H1 (cell line): ENCODE measurements around the gene ARHGEF18. TPM values are rescaled to one million over a fixed set of nuclear protein-coding genes. Genes with fewer than 3 reads are reported as not detected.

ENCODE experiments used
- CTCF ChIA-PET: fragments of 300-600 bp; sonication (Branson Sonifier 250); formaldehyde crosslinking; loops from one replicate; lab custom pipeline; 2021; ENCODE audit not compliant: partially characterized antibody; lab: Charles Lee
- POLR2A ChIA-PET: fragments of 300-600 bp; sonication (Branson Sonifier 250); formaldehyde crosslinking; loops from one replicate; lab custom pipeline; 2021; ENCODE audit warnings: inconsistent platforms; ENCODE audit not compliant: partially characterized antibody; lab: Charles Lee
- DNase-seq, 2 experiments: peaks; one replicate each; pipeline versions ENCODE4 v3.0.0 to v3.0.0-alpha.2; 2010 to 2022; ENCODE audit warnings: low spot score in 2 of 2, low read depth in 1 of 2, mixed read lengths in 1 of 2
- FAIRE-seq: peaks from 2 replicates; lab custom pipeline; 2011; peaks lifted over from hg19 to GRCh38; lab: Jason Lieb, UNC
- H2AFZ ChIP-seq: 2 replicates; pipeline ENCODE4 v1.8.1; 2012; ENCODE audit warnings: low read length, inconsistent platforms
- H2AK5ac ChIP-seq: 2 replicates; pipeline ENCODE4 v1.6.1; 2013; ENCODE audit warnings: low read depth, low read length
- H2BK120ac ChIP-seq: replicated peaks from 2 replicates; pipeline ENCODE3; 2013; ENCODE audit warnings: low read depth, low read length, inconsistent platforms
- H2BK12ac ChIP-seq: 2 replicates; pipeline ENCODE4 v1.6.1; 2013; ENCODE audit warnings: low read depth, low read length
- H2BK15ac ChIP-seq: 2 replicates; pipeline ENCODE4 v1.6.1; 2013; ENCODE audit warnings: low read length
- H2BK20ac ChIP-seq: 2 replicates; pipeline ENCODE4 v1.6.1; 2013; ENCODE audit warnings: low read length
- H2BK5ac ChIP-seq: 2 replicates; pipeline ENCODE4 v1.6.1; 2013; ENCODE audit warnings: low read depth, low read length
- H3K14ac ChIP-seq: 2 replicates; pipeline ENCODE4 v1.6.1; 2013; ENCODE audit warnings: inconsistent platforms; ENCODE audit not compliant: insufficient read length
- H3K18ac ChIP-seq: 2 replicates; pipeline ENCODE4 v1.6.1; 2013; ENCODE audit warnings: low read length; ENCODE audit errors: extremely low read depth
- H3K23ac ChIP-seq: 2 replicates; pipeline ENCODE4 v1.6.1; 2013; ENCODE audit warnings: inconsistent platforms; ENCODE audit not compliant: insufficient read length
- H3K23me2 ChIP-seq: 2 replicates; pipeline ENCODE4 v1.6.1; 2013; ENCODE audit warnings: low read depth, low read length
- H3K27ac ChIP-seq: 2 replicates; pipeline ENCODE4 v1.6.1; 2011; ENCODE audit warnings: low read depth, low read length, inconsistent platforms
- H3K27me3 ChIP-seq, 4 experiments: replicated peaks in 1 of 4; 1 replicate in 1 of 4; 2 replicates in 3 of 4; pipeline versions ENCODE4 v1.6.1 to v1.8.1; 2011 to 2013; ENCODE audit warnings: low read length in 3 of 4, mild to moderate bottlenecking in 3 of 4, inconsistent platforms in 2 of 4, mixed read lengths in 2 of 4, moderate library complexity in 1 of 4; ENCODE audit not compliant: control insufficient read depth in 3 of 4, insufficient read depth in 3 of 4; ENCODE audit errors: extremely low read depth in 1 of 4
- H3K36me3 ChIP-seq, 4 experiments: 2 replicates each; pipeline versions ENCODE4 v1.6.1 to v1.8.1; 2011 to 2013; ENCODE audit warnings: mild to moderate bottlenecking in 4 of 4, low read length in 3 of 4, moderate library complexity in 2 of 4, control low read depth in 1 of 4, inconsistent platforms in 1 of 4; ENCODE audit not compliant: insufficient read depth in 4 of 4, control insufficient read depth in 2 of 4
- H3K4ac ChIP-seq: replicated peaks from 2 replicates; pipeline ENCODE3; 2013; ENCODE audit warnings: low read length, low read depth, mixed read lengths, inconsistent platforms; ENCODE audit not compliant: insufficient read length
- H3K4me1 ChIP-seq, 4 experiments: replicated peaks in 1 of 4; 1 replicate in 1 of 4; 2 replicates in 3 of 4; pipeline versions ENCODE4 v1.6.1 to v1.8.1; 2011 to 2013; ENCODE audit warnings: low read length in 3 of 4, inconsistent platforms in 2 of 4, mixed read lengths in 1 of 4; ENCODE audit not compliant: insufficient read depth in 4 of 4, control insufficient read depth in 3 of 4
- H3K4me2 ChIP-seq, 2 experiments: 2 replicates each; pipeline versions ENCODE4 v1.6.1 to v1.8.1; 2011 to 2013; ENCODE audit warnings: low read depth in 2 of 2, low read length in 2 of 2, control low read depth in 1 of 2, inconsistent platforms in 1 of 2, mild to moderate bottlenecking in 1 of 2; ENCODE audit not compliant: insufficient read depth in 1 of 2
- H3K4me3 ChIP-seq, 4 experiments: fragments of 200-600, 300-600 bp in 1 of 4; sonication (generic), shearing (Covaris generic), sonication (Bioruptor Twin) in 1 of 4; 2 replicates each; pipeline versions ENCODE4 v1.5.1 to v1.8.1; 2011 to 2016; ENCODE audit warnings: low read length in 4 of 4, low read depth in 3 of 4, control low read depth in 2 of 4, inconsistent platforms in 2 of 4, mild to moderate bottlenecking in 2 of 4, mixed read lengths in 1 of 4, moderate library complexity in 1 of 4; ENCODE audit not compliant: insufficient read depth in 2 of 4; ENCODE audit errors: extremely low read depth in 1 of 4
- H3K56ac ChIP-seq: replicated peaks from 2 replicates; pipeline ENCODE3; 2013; ENCODE audit warnings: low read depth, mild to moderate bottlenecking, mixed read lengths, low read length, inconsistent platforms; ENCODE audit not compliant: insufficient read length
- H3K79me1 ChIP-seq: 2 replicates; pipeline ENCODE4 v1.6.1; 2013; ENCODE audit warnings: low read depth, low read length, control low read depth
- H3K79me2 ChIP-seq, 2 experiments: 2 replicates each; pipeline versions ENCODE4 v1.6.1 to v1.8.1; 2012 to 2013; ENCODE audit warnings: low read length in 2 of 2, mild to moderate bottlenecking in 2 of 2, inconsistent platforms in 1 of 2; ENCODE audit not compliant: insufficient read depth in 2 of 2, control insufficient read depth in 1 of 2
- H3K9ac ChIP-seq, 4 experiments: replicated peaks in 1 of 4; 1 replicate in 1 of 4; 2 replicates in 3 of 4; pipeline versions ENCODE4 v1.6.1 to v1.8.1; 2011 to 2013; ENCODE audit warnings: low read depth in 3 of 4, low read length in 3 of 4, control low read depth in 2 of 4, mild to moderate bottlenecking in 2 of 4, moderate library complexity in 2 of 4, inconsistent platforms in 1 of 4; ENCODE audit errors: extremely low read depth in 1 of 4
- H3K9me3 ChIP-seq, 2 experiments: 2 replicates each; pipeline versions ENCODE4 v1.6.1 to v1.8.1; 2012 to 2013; ENCODE audit warnings: mild to moderate bottlenecking in 2 of 2, moderate library complexity in 2 of 2, control low read depth in 1 of 2, inconsistent platforms in 1 of 2, low read depth in 1 of 2, low read length in 1 of 2, mixed read lengths in 1 of 2; ENCODE audit not compliant: insufficient read depth in 2 of 2
- H4K20me1 ChIP-seq, 2 experiments: replicated peaks in 1 of 2; 2 replicates each; pipeline versions ENCODE3 to v1.8.1; 2011 to 2013; ENCODE audit warnings: inconsistent platforms in 2 of 2, low read length in 2 of 2, mild to moderate bottlenecking in 1 of 2; ENCODE audit not compliant: insufficient read depth in 2 of 2, control insufficient read depth in 1 of 2
- H4K5ac ChIP-seq: 2 replicates; pipeline ENCODE4 v1.6.1; 2013; ENCODE audit warnings: low read length, low read depth, mixed read lengths, inconsistent platforms; ENCODE audit not compliant: insufficient read length
- H4K8ac ChIP-seq: 2 replicates; pipeline ENCODE4 v1.8.0; 2013; ENCODE audit warnings: mild to moderate bottlenecking, moderate library complexity, low read length, inconsistent platforms; ENCODE audit not compliant: insufficient read depth; ENCODE audit errors: extremely low read depth
- H4K91ac ChIP-seq: replicated peaks from 2 replicates; pipeline ENCODE3; 2013; ENCODE audit warnings: low read length, mixed read lengths, inconsistent platforms; ENCODE audit not compliant: insufficient read length
- BCL11A ChIP-seq, 2 experiments: IDR thresholded peaks; one replicate each; pipeline ENCODE4 v1.6.1; 2011; ENCODE audit warnings: low read depth in 2 of 2, low read length in 2 of 2, mild to moderate bottlenecking in 2 of 2
- EP300 ChIP-seq, 2 experiments: IDR thresholded peaks; 1 replicate in 1 of 2; 2 replicates in 1 of 2; pipeline ENCODE4 v1.6.1; 2011 to 2012; ENCODE audit warnings: low read depth in 2 of 2, low read length in 2 of 2, mild to moderate bottlenecking in 2 of 2, borderline replicate concordance in 1 of 2, inconsistent platforms in 1 of 2, moderate library complexity in 1 of 2
- JUND ChIP-seq: IDR thresholded peaks from 2 replicates; pipeline ENCODE4 v1.6.1; 2011; ENCODE audit warnings: mild to moderate bottlenecking, improper control_type of control experiment, low read length
- MAX ChIP-seq: IDR thresholded peaks from 2 replicates; pipeline ENCODE4 v1.6.1; 2012; ENCODE audit warnings: inconsistent platforms
- NANOG ChIP-seq: IDR thresholded peaks from 2 replicates; pipeline ENCODE4 v1.6.1; 2011; ENCODE audit warnings: low read length, low read depth, mild to moderate bottlenecking, inconsistent platforms; ENCODE audit not compliant: insufficient read depth, poor library complexity, severe bottlenecking
- NRF1 ChIP-seq: IDR thresholded peaks from 2 replicates; pipeline ENCODE4 v1.6.1; 2011; ENCODE audit warnings: mild to moderate bottlenecking, low read depth, low read length, improper control_type of control experiment
- RXRA ChIP-seq: IDR thresholded peaks from 2 replicates; pipeline ENCODE4 v1.6.1; 2011; ENCODE audit warnings: low read depth, mild to moderate bottlenecking, low read length, moderate library complexity; ENCODE audit not compliant: insufficient read depth
- WGBS, 2 experiments: shearing (Covaris generic) in 1 of 2; methylation state at CpG; one replicate each; pipeline versions ENCODE4 v1.1.6 to v1.1.7; 2013 to 2015; ENCODE audit warnings: low lambda C conversion rate in 2 of 2, mixed read lengths in 2 of 2, inconsistent platforms in 1 of 2, low coverage in 1 of 2, missing lambda C conversion rate in 1 of 2; ENCODE audit not compliant: insufficient replicate concordance in 2 of 2, insufficient coverage in 1 of 2, insufficient read length in 1 of 2; ENCODE audit errors: extremely low coverage in 1 of 2, missing lambda C conversion rate in 1 of 2; 5-methylcytosine and 5-hydroxymethylcytosine counted together
- polyA plus RNA-seq, 7 experiments: library from polyadenylated mRNA; depleted of rRNA in 3 of 7; stranded (reverse) in 5 of 7; unstranded in 2 of 7; fragments of >200 nt in 5 of 7; fragments of 200-250 nt in 2 of 7; gene quantifications; 1 replicate in 5 of 7; 2 replicates in 1 of 7; 4 replicates in 1 of 7; pipeline versions ENCODE4 v1.2.1 to v1.2.3, GENCODE V29; 2011 to 2013; ENCODE audit warnings: missing spikeins in 2 of 7, mixed read lengths in 2 of 7
- total RNA-seq: library from RNA; stranded (reverse); fragmentation: NEBNext Ultra II Directional; extraction: Animal tissue kit (Norgen Biotek cat#: 25700); gene quantifications from 2 replicates; pipeline ENCODE4 v1.2.1, GENCODE V29; 2021

The ARHGEF18 gene
- total and polyA plus RNA-seq, 2 of the 8 experiments (the other 6 are each of a cell fraction or from before 2014, with no cell fraction given): 12.2 to 35.9 TPM

GRCh38 chr19:7303470-7303869 is 45.3 kb upstream of the ARHGEF18 start:
- Histone ChIP-seq H3K23ac (no peak overlapping the region), H3K9ac (no peak overlapping the region), H4K20me1 (no peaks in the 10 kb centered on the region), H4K5ac (no peak overlapping the region), H2BK15ac (no peak overlapping the region), H3K27ac (no peak overlapping the region), H3K4me1 (no peaks in the 10 kb centered on the region), H3K56ac (no peak overlapping the region), H3K23me2 (no peaks in the 10 kb centered on the region), H2BK120ac (no peak overlapping the region), H3K14ac (no peak overlapping the region), H4K91ac (no peak overlapping the region), H3K36me3 (no peaks in the 10 kb centered on the region), H3K79me2 (no peaks in the 10 kb centered on the region), H3K79me1 (no peaks in the 10 kb centered on the region), H3K27me3 (no peaks in the 10 kb centered on the region), H3K4ac (no peak overlapping the region), H3K4me3 (no peak overlapping the region), H2AK5ac (no peak overlapping the region), H2BK12ac (no peak overlapping the region), H3K18ac (no peak overlapping the region), H2AFZ (no peak overlapping the region), H2BK5ac (no peak overlapping the region), H3K4me2 (no peak overlapping the region), H4K8ac (no peak overlapping the region), H2BK20ac (no peak overlapping the region), H3K9me3 (no peaks in the 10 kb centered on the region)
- FAIRE-seq (no peak), DNase-seq (no peak)
- ChIA-PET POLR2A (no interaction called here), CTCF (no interaction called here)
- no peak for TF ChIP-seq NRF1
- TF ChIP-seq RXRA: no peak
- no peak for TF ChIP-seq MAX
- no peak for TF ChIP-seq EP300 (IDR thresholded peaks at IDR 0.05; ENCODE audit: borderline replicate concordance in 1 of 2, low read depth in 2 of 2, low read length in 2 of 2)
- no peak for TF ChIP-seq JUND
- no peak for TF ChIP-seq BCL11A (IDR thresholded peaks at IDR 0.05; ENCODE audit: low read depth in 2 of 2, low read length in 2 of 2)
- no peak for TF ChIP-seq NANOG
- WGBS, 2 experiments: 89% methylated on average over 4 of the region's 4 CpGs; no CpG with 5 or more reads in 1 of the 2 experiments
